GM12891 (cell line): ENCODE measurements around the gene RHOBTB1.

Experiments
- PAX5 ChIP-seq: IDR thresholded peaks from 2 replicates; pipeline ENCODE4 v1.6.1; 2011; ENCODE audit warnings: low read length, moderate library complexity, mild to moderate bottlenecking; ENCODE audit not compliant: insufficient read depth, severe bottlenecking
- POLR2A ChIP-seq: IDR thresholded peaks from 2 replicates; pipeline ENCODE4 v1.6.1; 2011; ENCODE audit warnings: low read depth, low read length, control low read depth
- POLR2AphosphoS5 ChIP-seq: IDR thresholded peaks from 2 replicates; pipeline ENCODE4 v1.6.1; 2011; ENCODE audit warnings: low read depth, low read length, control low read depth
- POU2F2 ChIP-seq: IDR thresholded peaks from 2 replicates; pipeline ENCODE4 v1.6.1; 2011; ENCODE audit warnings: low read depth, mild to moderate bottlenecking, control low read depth, low read length, moderate library complexity
- TAF1 ChIP-seq: IDR thresholded peaks from 2 replicates; pipeline ENCODE4 v1.6.1; 2011; ENCODE audit warnings: low read depth, low read length, control low read depth

DNA sequence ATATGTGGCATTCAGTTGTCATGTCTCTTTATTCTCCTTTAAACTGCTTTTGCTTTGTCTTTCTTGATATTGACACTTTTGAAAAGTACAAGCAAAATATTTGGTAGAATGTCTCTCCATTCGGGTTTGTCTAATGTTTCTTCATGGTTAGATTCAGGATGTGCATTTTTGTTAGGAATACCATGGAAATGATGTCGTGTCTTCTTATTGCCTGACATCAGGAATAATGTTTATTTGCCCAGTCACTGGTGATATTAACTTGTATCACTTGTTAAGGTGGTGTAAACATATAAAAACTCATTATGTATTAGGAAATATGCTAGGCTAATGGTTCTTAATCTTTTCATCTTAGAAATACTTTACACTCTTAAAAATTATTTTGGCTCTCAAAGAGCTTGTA, 122.3 kb downstream of the RHOBTB1 start:
- TF ChIP-seq POLR2A (no peak), POU2F2 (no peak), TAF1 (no peak), POLR2AphosphoS5 (no peak), PAX5 (no peak)
